SK-N-SH (cell line): Measurements from ENCODE around the gene SEMA4D.

Source experiments
- EZH2phosphoT487 ChIP-seq: fragments of 200-600 bp; sonication (generic); IDR thresholded peaks from 2 replicates; pipeline ENCODE4 v1.6.1; 2017; ENCODE audit warnings: low read depth, mixed run types, mild to moderate bottlenecking, antibody characterized with exemption, moderate library complexity, borderline replicate concordance
- FOSL2 ChIP-seq: IDR thresholded peaks from 2 replicates; pipeline ENCODE4 v1.4.0; 2012; ENCODE audit warnings: low read depth, mild to moderate bottlenecking, moderate library complexity, borderline replicate concordance
- IRF3 ChIP-seq: fragments of 150-350 bp; IDR thresholded peaks from 2 replicates; pipeline ENCODE4 v1.6.1; 2016; ENCODE audit warnings: mild to moderate bottlenecking, low read depth, low read length
- POLR2AphosphoS5 ChIP-seq: IDR thresholded peaks from 2 replicates; pipeline ENCODE4 v1.6.1; 2012; ENCODE audit warnings: low read depth, low read length
- RAD21 ChIP-seq: IDR thresholded peaks from 2 replicates; pipeline ENCODE4 v1.6.1; 2012; ENCODE audit warnings: mild to moderate bottlenecking, low read length
- REST ChIP-seq: IDR thresholded peaks from 2 replicates; pipeline ENCODE4 v1.6.1; 2012; ENCODE audit warnings: mild to moderate bottlenecking, low read depth, low read length, moderate library complexity
- SIN3A ChIP-seq: IDR thresholded peaks from 2 replicates; pipeline ENCODE4 v1.6.1; 2012; ENCODE audit warnings: low read depth, mild to moderate bottlenecking, low read length, moderate library complexity, borderline replicate concordance
- SMC3 ChIP-seq: IDR thresholded peaks from 2 replicates; pipeline ENCODE4 v1.6.1; 2012; ENCODE audit warnings: low read depth, low read length, improper control_type of control experiment
- TAF1 ChIP-seq: IDR thresholded peaks from 2 replicates; pipeline ENCODE4 v1.6.1; 2012; ENCODE audit warnings: low read depth, mild to moderate bottlenecking, low read length, moderate library complexity, borderline replicate concordance
- TEAD4 ChIP-seq: IDR thresholded peaks from 2 replicates; pipeline ENCODE4 v1.4.0; 2012; ENCODE audit warnings: mild to moderate bottlenecking, borderline replicate concordance; ENCODE audit not compliant: insufficient read depth
- USF2 ChIP-seq: fragments of 150-350 bp; IDR thresholded peaks from 2 replicates; pipeline ENCODE4 v1.6.1; 2017; ENCODE audit warnings: antibody characterized with exemption, low read length, low read depth, borderline replicate concordance
- TF ChIP-seq, protein P1 (sequence below): fragments of 200-600 bp; sonication (generic); IDR thresholded peaks from 2 replicates; pipeline ENCODE4 v1.6.1; 2017; ENCODE audit warnings: antibody characterized with exemption, mild to moderate bottlenecking, moderate library complexity
- TF ChIP-seq, protein P2 (sequence below): IDR thresholded peaks from 2 replicates; pipeline ENCODE4 v1.4.0; 2012; ENCODE audit warnings: low read depth

DNA sequence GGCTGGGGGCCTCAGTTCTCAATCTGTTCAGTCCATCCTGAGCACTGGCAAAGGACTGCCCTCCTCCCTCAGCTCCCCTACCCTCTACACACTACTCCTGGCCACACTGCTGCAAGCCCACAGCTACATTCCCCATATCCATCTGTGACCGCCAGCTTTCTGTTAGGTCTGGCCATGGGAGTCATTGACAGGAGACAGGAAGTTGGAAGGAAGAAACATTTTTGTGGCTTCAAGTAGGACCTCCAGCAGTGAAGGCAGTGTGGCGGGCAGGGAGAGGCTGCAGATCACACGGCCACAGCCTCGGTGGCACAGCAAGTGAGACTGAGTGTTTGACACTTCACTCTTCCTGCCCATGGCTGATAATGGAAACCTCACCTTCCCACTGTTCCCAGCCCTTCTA, 123.7 kb downstream of the SEMA4D start:
- TF ChIP-seq, protein P1, sequence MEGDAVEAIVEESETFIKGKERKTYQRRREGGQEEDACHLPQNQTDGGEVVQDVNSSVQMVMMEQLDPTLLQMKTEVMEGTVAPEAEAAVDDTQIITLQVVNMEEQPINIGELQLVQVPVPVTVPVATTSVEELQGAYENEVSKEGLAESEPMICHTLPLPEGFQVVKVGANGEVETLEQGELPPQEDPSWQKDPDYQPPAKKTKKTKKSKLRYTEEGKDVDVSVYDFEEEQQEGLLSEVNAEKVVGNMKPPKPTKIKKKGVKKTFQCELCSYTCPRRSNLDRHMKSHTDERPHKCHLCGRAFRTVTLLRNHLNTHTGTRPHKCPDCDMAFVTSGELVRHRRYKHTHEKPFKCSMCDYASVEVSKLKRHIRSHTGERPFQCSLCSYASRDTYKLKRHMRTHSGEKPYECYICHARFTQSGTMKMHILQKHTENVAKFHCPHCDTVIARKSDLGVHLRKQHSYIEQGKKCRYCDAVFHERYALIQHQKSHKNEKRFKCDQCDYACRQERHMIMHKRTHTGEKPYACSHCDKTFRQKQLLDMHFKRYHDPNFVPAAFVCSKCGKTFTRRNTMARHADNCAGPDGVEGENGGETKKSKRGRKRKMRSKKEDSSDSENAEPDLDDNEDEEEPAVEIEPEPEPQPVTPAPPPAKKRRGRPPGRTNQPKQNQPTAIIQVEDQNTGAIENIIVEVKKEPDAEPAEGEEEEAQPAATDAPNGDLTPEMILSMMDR, result no peak
- no peak for TF ChIP-seq TAF1
- TF ChIP-seq, protein P2, sequence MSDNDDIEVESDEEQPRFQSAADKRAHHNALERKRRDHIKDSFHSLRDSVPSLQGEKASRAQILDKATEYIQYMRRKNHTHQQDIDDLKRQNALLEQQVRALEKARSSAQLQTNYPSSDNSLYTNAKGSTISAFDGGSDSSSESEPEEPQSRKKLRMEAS, result no peak
- no peak for TF ChIP-seq TEAD4
- no peak for TF ChIP-seq EZH2phosphoT487
- no peak for TF ChIP-seq IRF3
- TF ChIP-seq USF2, result no peak
- TF ChIP-seq SIN3A, result no peak
- TF ChIP-seq REST, result no peak
- no peak for TF ChIP-seq FOSL2
- no peak for TF ChIP-seq POLR2AphosphoS5
- TF ChIP-seq RAD21, result no peak
- TF ChIP-seq SMC3, result no peak
